ENCODE results near the gene SLC24A3.

Gene SLC24A3

GRCh38 chr20:19683188-19683587, 470.7 kb downstream of the SLC24A3 start:
- Histone ChIP-seq H3K9me3 (replicated peaks; ENCODE audit: low read length) (no peaks in the 10 kb centered on the region), H3K4me2 (ENCODE audit: low read length) (no peak overlapping the region), H3K27me3 (ENCODE audit: control insufficient read depth, insufficient read depth, low read length) (peaks cover 24% of the 10 kb centered on the region), H3K4me1 (ENCODE audit: control insufficient read depth, insufficient read depth, low read length) (peaks cover 2% of the 10 kb centered on the region), H3K36me3 (ENCODE audit: insufficient read depth, low read length) (no peaks in the 10 kb centered on the region), H3K9ac (ENCODE audit: low read depth, low read length) (no peak overlapping the region), H3K4me3 (ENCODE audit: low read length) (no peak overlapping the region)

- Histone ChIP-seq H3K9me3 (replicated peaks; ENCODE audit: low read length) (no peaks in the 10 kb centered on the region), H3K4me2 (ENCODE audit: low read length) (no peak overlapping the region), H3K9ac (ENCODE audit: low read depth, low read length) (no peak overlapping the region), H3K4me3 (ENCODE audit: low read length) (no peak overlapping the region), H3K36me3 (ENCODE audit: insufficient read depth, low read length) (no peaks in the 10 kb centered on the region), H3K27me3 (ENCODE audit: control insufficient read depth, insufficient read depth, low read length) (peaks cover 24% of the 10 kb centered on the region), H3K4me1 (ENCODE audit: control insufficient read depth, insufficient read depth, low read length) (peaks cover 6% of the 10 kb centered on the region)
Observed at GRCh38 chr20:19683822-19684221, 471.4 kb downstream of the SLC24A3 start.

GRCh38 chr20:19688031-19688806, 475.8 kb downstream of the SLC24A3 start:
- no peak overlapping the region for H3K4me2 ChIP-seq (ENCODE audit: low read length)

GRCh38 chr20:19690462-19690861, 478.0 kb downstream of the SLC24A3 start:
- Histone ChIP-seq H3K4me1 (ENCODE audit: control insufficient read depth, insufficient read depth, low read length) (peaks cover 14% of the 10 kb centered on the region), H3K4me3 (ENCODE audit: low read length) (no peak overlapping the region), H3K9me3 (replicated peaks; ENCODE audit: low read length) (no peaks in the 10 kb centered on the region), H3K9ac (ENCODE audit: low read depth, low read length) (no peak overlapping the region), H3K36me3 (ENCODE audit: insufficient read depth, low read length) (no peaks in the 10 kb centered on the region), H3K27me3 (ENCODE audit: control insufficient read depth, insufficient read depth, low read length) (peaks cover 8% of the 10 kb centered on the region), H3K4me2 (ENCODE audit: low read length) (no peak overlapping the region)

More at GRCh38 chr20:19688031-19688806, 475.8 kb downstream of the SLC24A3 start:
- Histone ChIP-seq H3K9me3 (replicated peaks; ENCODE audit: low read length) (no peaks in the 10 kb centered on the region), H3K9ac (ENCODE audit: low read depth, low read length) (peak overlapping the region; percentile 69), H3K36me3 (ENCODE audit: insufficient read depth, low read length) (no peaks in the 10 kb centered on the region), H3K27me3 (ENCODE audit: control insufficient read depth, insufficient read depth, low read length) (peaks cover 8% of the 10 kb centered on the region), H3K4me3 (ENCODE audit: low read length) (no peak overlapping the region), H3K4me1 (ENCODE audit: control insufficient read depth, insufficient read depth, low read length) (peaks cover 14% of the 10 kb centered on the region)

- Histone ChIP-seq H3K4me3 (ENCODE audit: low read length) (no peak overlapping the region), H3K4me1 (ENCODE audit: control insufficient read depth, insufficient read depth, low read length) (peaks cover 14% of the 10 kb centered on the region), H3K36me3 (ENCODE audit: insufficient read depth, low read length) (no peaks in the 10 kb centered on the region), H3K9me3 (replicated peaks; ENCODE audit: low read length) (no peaks in the 10 kb centered on the region), H3K4me2 (ENCODE audit: low read length) (no peak overlapping the region), H3K9ac (ENCODE audit: low read depth, low read length) (no peak overlapping the region), H3K27me3 (ENCODE audit: control insufficient read depth, insufficient read depth, low read length) (peaks cover 7% of the 10 kb centered on the region)
Observed at GRCh38 chr20:19691125-19691524, 478.7 kb downstream of the SLC24A3 start.

DNA sequence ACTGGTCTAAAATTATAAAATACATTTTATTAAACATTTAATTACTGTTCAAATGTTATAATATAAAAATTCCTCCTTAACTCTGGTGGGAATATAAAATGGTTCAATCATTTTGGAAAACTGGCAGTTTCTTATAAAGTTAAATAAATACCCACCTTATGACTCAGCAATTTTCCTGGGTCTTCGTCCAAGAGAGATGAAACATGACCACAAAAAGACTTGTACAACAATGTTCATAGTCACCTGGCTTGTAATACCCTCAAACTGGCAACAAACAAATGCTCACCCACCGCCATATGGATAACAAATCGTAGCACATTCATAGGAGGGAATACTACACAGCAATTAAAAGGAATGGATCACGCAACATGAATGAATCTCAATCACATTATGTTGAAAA, 479.7 kb downstream of the SLC24A3 start:
- H3K4me1 ChIP-seq (ENCODE audit: control insufficient read depth, insufficient read depth, low read length) = peaks cover 14% of the 10 kb centered on the region
- no peaks in the 10 kb centered on the region for H3K9me3 ChIP-seq (replicated peaks; ENCODE audit: low read length)
- no peak overlapping the region for H3K9ac ChIP-seq (ENCODE audit: low read depth, low read length)
- H3K36me3 ChIP-seq (ENCODE audit: insufficient read depth, low read length) = no peaks in the 10 kb centered on the region
- H3K4me2 ChIP-seq (ENCODE audit: low read length) = no peak overlapping the region
- H3K4me3 ChIP-seq (ENCODE audit: low read length) = no peak overlapping the region
- peaks cover 5% of the 10 kb centered on the region for H3K27me3 ChIP-seq (ENCODE audit: control insufficient read depth, insufficient read depth, low read length)

DNA sequence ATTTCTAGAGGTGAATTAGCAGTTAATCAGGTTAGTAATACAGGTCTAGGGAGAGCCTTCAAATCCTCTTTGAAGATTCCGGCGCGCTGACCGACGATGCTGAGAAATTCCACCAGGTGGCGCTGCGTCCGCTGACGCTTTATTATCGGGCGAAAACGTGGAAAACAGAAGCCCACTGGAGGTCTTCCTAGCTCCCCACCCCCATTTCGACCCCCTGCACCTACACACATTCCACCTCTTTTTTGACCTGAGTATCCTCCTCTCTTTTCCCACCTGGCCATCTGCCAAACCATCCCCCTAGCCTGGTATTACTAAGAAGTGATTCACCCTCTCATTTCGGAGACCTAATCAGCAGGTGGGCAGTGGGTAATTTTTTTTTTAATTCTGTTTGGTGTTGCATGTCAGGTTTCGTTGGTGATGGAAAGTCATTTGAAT, 480.3 kb downstream of the SLC24A3 start:
- peaks cover 5% of the 10 kb centered on the region for H3K27me3 ChIP-seq (ENCODE audit: control insufficient read depth, insufficient read depth, low read length)

DNA sequence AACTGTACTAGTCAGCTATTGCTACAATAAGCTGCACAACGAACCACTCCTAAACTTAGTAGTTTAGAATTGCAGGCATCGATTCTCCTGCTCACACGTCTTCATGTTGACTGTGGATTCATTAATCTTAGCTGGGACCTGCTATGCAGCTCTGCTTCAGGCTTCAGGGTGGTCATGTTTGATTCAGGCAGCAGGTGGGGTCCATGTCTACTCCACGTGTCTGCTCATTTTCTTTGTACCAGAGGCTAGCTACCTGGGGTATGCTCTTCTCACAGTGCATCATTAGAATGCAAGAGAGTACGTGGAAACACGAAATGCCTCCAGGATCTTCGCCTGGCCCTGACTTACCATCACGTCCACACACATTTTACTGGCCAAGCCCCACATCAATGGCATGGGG, 481.1 kb downstream of the SLC24A3 start:
- Histone ChIP-seq H3K9ac (ENCODE audit: low read depth, low read length) (no peak overlapping the region), H3K36me3 (ENCODE audit: insufficient read depth, low read length) (no peaks in the 10 kb centered on the region), H3K4me2 (ENCODE audit: low read length) (no peak overlapping the region), H3K9me3 (replicated peaks; ENCODE audit: low read length) (no peaks in the 10 kb centered on the region), H3K4me3 (ENCODE audit: low read length) (no peak overlapping the region), H3K27me3 (ENCODE audit: control insufficient read depth, insufficient read depth, low read length) (peaks cover 5% of the 10 kb centered on the region), H3K4me1 (ENCODE audit: control insufficient read depth, insufficient read depth, low read length) (peaks cover 13% of the 10 kb centered on the region)

More for the DNA sequence above, 480.3 kb downstream of the SLC24A3 start:
- H3K4me2 ChIP-seq (ENCODE audit: low read length) = peak overlapping the region; percentile 74
- no peak overlapping the region for H3K9ac ChIP-seq (ENCODE audit: low read depth, low read length)
- H3K4me1 ChIP-seq (ENCODE audit: control insufficient read depth, insufficient read depth, low read length) = peaks cover 14% of the 10 kb centered on the region
- peak overlapping the region; percentile 51 for H3K4me3 ChIP-seq (ENCODE audit: low read length)
- no peaks in the 10 kb centered on the region for H3K9me3 ChIP-seq (replicated peaks; ENCODE audit: low read length)
- no peaks in the 10 kb centered on the region for H3K36me3 ChIP-seq (ENCODE audit: insufficient read depth, low read length)

DNA sequence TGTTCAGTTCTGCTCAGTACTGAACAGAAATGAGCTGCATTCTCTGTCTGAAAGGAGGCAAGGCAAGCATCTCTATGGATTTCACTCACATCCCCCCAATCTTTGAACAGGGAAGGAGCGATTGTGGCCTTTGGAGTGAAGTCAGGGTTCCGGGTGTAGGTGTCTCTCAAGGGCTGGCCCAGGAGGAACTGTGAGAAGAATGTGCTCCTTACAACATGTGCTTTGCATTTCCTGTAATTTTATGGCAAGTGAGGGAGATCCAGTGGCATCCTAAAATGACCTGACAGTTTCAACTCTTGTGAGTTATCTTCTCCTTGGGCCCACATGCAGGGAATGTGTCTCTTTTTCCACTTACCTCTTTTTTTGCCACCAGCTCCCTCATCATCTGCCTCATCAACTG, 482.6 kb downstream of the SLC24A3 start:
- H3K9me3 ChIP-seq (replicated peaks; ENCODE audit: low read length) = no peaks in the 10 kb centered on the region
- no peak overlapping the region for H3K9ac ChIP-seq (ENCODE audit: low read depth, low read length)
- H3K4me2 ChIP-seq (ENCODE audit: low read length) = no peak overlapping the region
- peaks cover 5% of the 10 kb centered on the region for H3K27me3 ChIP-seq (ENCODE audit: control insufficient read depth, insufficient read depth, low read length)
- H3K4me1 ChIP-seq (ENCODE audit: control insufficient read depth, insufficient read depth, low read length) = peaks cover 25% of the 10 kb centered on the region
- H3K36me3 ChIP-seq (ENCODE audit: insufficient read depth, low read length) = no peaks in the 10 kb centered on the region
- no peak overlapping the region for H3K4me3 ChIP-seq (ENCODE audit: low read length)

- Histone ChIP-seq H3K9ac (ENCODE audit: low read depth, low read length) (no peak overlapping the region), H3K36me3 (ENCODE audit: insufficient read depth, low read length) (no peaks in the 10 kb centered on the region), H3K4me2 (ENCODE audit: low read length) (no peak overlapping the region), H3K4me1 (ENCODE audit: control insufficient read depth, insufficient read depth, low read length) (peaks cover 28% of the 10 kb centered on the region), H3K4me3 (ENCODE audit: low read length) (no peak overlapping the region), H3K27me3 (ENCODE audit: control insufficient read depth, insufficient read depth, low read length) (peaks cover 5% of the 10 kb centered on the region), H3K9me3 (replicated peaks; ENCODE audit: low read length) (no peaks in the 10 kb centered on the region)
Observed at GRCh38 chr20:19696620-19697019, 484.2 kb downstream of the SLC24A3 start.

DNA sequence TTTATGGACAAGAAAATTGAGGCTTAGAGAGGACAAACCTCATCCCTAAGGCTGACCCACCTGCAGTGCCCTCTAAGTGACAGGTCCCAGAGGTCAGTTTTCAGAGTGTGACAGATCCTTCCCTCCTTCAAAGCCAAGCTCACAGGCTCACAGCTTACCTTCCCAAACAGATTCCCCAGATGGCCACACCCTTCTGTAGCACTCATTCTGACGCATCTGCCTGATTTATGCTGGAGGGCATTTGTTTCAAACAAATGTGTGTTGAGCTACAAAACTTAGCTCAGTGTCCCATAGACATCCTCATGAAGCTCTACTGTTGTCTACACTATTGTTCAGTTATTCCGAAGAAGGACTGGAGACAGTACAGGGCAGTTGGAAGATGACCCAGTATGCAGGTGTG, 485.0 kb downstream of the SLC24A3 start:
- Histone ChIP-seq H3K4me1 (ENCODE audit: control insufficient read depth, insufficient read depth, low read length) (peaks cover 25% of the 10 kb centered on the region), H3K27me3 (ENCODE audit: control insufficient read depth, insufficient read depth, low read length) (peaks cover 5% of the 10 kb centered on the region), H3K9ac (ENCODE audit: low read depth, low read length) (no peak overlapping the region), H3K36me3 (ENCODE audit: insufficient read depth, low read length) (no peaks in the 10 kb centered on the region), H3K4me3 (ENCODE audit: low read length) (no peak overlapping the region), H3K9me3 (replicated peaks; ENCODE audit: low read length) (no peaks in the 10 kb centered on the region), H3K4me2 (ENCODE audit: low read length) (no peak overlapping the region)
